GDM1 (cell line): ENCODE measurements around the gene IFNA4.

ENCODE experiments used
- DNase-seq: peaks from one replicate; lab custom pipeline; 2025; lab: John Stamatoyannopoulos, UW

IFNA4 gene

DNA sequence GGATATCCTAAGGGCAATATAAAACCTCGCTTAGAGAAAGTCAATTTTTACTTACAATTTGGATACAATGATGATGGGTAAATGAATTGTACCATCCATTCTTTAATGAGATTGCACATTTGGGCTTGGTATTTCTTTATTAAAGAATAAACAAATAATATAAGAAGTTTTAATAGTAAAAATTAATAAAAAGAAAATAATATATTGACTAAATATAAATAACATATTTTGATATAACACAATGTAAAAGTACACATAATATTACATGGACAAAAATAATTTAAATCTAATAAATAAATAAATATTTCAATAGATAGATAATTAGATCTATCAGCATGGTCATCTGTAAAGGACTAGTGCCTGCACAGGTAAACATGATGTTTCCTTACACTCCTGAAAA is 21.9 kb downstream of the IFNA4 start:
- no peak for DNase-seq

DNA sequence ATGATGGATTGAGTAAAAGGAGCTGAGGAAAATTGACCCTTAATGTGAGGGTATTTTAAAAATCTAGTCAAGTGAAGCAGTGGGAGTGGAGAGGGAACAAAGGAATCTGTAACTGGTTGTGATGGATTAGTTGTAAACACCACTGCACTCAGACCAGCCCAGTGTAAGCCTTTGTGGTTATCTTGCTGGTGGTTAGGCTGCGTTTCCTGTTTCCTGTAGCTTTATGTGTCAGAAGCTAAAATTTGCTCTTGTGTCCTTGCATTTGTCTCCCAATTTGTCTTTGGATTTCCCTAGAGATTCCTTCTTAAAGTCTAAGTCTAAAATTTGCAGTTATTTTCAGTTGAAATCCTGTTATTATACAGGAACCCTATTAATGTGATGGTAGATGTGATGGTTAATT is 27.2 kb downstream of the IFNA4 start:
- DNase-seq = peak; percentile 59

DNA sequence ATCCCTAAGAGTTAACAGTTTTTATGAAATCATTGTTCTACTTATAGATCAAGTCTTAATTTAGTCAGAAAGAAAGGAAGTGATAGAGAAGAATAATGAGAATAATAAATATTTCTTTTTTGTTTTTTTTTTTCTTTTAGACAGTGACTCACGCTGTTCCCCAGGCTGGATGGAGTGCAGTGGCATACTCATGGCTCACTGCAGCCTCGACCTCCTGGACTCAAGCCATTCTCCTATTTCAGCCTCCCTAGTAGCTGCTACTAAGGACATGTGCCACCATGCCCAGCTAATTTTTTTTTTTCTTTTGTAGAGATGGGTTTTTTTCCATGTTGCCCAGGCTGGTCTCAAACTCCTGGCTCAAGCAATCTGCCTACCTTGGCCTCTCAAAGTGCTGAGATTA is 31.9 kb downstream of the IFNA4 start:
- DNase-seq = no peak

DNA sequence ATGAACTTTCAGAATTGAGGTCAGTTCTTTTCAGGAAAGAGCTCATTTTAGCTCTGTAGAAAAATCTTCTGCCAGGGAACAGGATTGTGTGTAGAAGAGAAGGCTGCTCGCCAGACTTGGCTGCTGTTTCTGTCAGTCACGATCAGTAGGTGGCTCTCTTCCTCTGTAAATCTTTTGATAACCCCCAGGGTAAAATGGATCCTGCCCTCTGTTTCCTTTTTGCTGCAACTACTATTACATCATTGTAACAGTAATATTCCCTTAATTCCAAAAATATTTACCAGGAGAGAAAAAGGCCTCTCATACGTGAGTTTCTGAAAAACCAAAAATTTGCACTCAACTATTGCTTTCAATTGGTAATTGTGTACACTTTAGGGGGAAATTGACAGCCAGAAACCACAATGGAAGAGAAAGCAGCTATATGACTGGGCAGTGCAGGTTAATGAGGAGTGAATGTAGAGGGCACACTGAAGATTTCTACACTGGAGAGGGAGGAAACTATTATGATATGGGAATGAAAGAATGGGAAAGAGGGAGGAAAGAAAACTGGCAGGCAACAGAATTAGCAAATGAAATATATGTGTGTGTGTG is 33.3 kb downstream of the IFNA4 start:
- DNase-seq = peak; percentile 32

DNA sequence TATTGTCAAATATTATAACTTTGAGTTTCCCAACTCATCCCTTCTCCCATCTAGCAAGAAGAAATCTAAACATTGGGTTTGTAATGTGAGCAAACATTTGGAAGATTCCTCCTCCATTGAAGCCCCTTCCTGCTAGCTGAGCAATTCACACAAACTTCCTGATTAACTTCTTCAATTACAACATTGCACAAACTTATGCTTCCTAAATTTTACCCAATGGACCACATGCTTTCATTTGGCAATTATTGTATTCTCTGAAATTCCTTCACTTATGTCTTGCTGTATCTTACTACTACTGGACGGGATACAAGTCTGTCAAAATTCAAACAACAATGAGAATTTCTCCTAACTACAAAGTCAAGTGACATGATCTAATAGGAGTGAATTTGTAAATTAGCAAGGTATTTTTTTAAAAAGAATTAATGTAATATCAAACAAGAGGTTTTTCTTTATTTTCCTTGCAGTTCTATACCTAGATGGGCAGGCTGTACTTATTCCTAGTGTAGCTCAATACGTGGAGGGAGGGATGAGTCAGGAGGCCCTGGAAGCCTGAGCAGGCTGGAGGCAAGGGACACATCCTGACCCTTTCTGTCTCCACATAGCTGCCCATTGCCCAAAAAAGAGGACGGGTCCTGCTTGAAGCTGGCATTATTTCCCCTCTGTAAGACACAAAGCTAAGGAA is 33.9 kb downstream of the IFNA4 start:
- DNase-seq = no peak

DNA sequence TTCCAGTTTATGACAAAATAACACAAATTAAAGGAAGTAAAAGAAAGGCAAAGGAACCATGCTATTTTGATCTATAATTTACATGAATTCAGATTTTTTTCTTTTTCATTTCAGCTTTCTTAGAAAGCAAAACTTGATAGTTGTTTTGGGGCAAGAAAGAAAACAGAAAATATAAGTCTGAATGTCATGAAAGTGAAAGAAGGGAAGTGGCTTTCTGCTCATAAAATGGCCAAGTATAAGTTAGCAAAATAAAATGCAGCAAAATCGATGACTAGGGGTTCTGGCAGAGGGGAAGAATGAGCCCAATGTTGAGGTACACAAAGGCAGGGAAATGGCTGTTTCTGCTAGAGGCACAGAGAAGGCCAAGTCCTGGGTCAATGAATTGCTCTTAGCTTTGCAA is 42.8 kb downstream of the IFNA4 start:
- no peak for DNase-seq

DNA sequence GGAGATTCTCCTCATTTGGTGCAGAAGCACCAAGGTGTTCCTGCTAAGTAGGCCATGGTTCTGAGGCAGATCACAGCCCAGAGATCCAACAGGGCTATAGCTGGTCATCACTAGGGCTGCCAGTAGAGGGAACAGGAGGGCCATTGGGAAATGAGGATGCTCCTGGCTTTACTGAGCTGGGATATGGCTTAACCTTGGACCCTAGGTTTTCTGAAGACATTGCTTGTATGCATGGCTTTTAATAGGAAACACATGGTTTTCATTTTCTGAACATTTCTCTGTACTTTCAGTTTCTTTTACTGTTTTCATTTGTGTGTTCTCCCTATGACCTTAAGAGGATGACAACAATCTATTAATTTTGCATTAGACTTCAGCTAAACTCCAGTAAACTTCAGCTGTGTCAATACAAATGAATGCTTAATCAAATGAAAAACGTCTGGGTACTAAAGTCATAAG is 45.9 kb downstream of the IFNA4 start, which contains the start of gene IFNW1:
Gene IFNW1, minus strand, starts transcription at position 406 of the 456 bp plus-strand sequence. Its CDS starts 262 bp downstream, at position 144.
- DNase-seq = no peak

DNA sequence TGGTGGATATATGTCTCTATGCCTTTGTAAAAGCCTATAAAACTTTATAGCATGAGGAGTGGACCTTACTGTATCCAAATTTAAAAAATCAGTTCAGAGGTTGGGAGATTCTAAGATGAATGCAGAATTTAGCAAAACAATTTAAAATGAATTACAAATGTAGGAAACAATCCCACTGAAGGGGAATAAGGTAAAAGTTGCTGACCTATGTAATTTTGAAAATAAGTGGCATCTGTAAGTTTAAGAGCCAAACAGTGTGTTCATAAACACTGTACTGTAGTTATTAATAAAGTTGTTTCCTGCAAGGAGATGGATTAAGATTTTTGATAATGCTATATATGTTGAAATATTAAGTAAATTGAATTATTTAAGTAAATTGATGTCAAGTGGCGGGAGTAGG is 50.4 kb downstream of the IFNA4 start:
- DNase-seq = no peak
